Peyer's patch (tissue), 4 donors: ENCODE measurements around the gene KEL. TPM values are rescaled to one million over a fixed set of nuclear protein-coding genes. Genes with fewer than 3 reads are reported as not detected.

Experiments used
- DNase-seq, 3 donors: peaks; one replicate each; pipeline ENCODE4 v3.0.0-alpha.2; 2017 to 2019
- H3K27ac ChIP-seq, 4 donors: fragments of 200-600 bp; sonication (generic); one replicate each; pipeline ENCODE4 v1.5.1; 2016 to 2019
- H3K27me3 ChIP-seq, 2 donors: fragments of 200-600 bp; sonication (generic); one replicate each; pipeline ENCODE4 v1.5.1; 2019
- H3K36me3 ChIP-seq, 3 donors: fragments of 200-600 bp; sonication (generic); one replicate each; pipeline ENCODE4 v1.5.1; 2016 to 2019
- H3K4me1 ChIP-seq, 4 donors: fragments of 200-600 bp; sonication (generic); one replicate each; pipeline ENCODE4 v1.5.1; 2016 to 2019
- H3K4me3 ChIP-seq, 4 donors: fragments of 200-600 bp; sonication (generic); 1 replicate in 3 of 4; 2 replicates in 1 of 4; pipeline ENCODE4 v1.5.1; 2016 to 2019; ENCODE audit warnings: mild to moderate bottlenecking in 1 of 4
- H3K9me3 ChIP-seq, 4 donors: fragments of 200-600 bp; sonication (generic); one replicate each; pipeline ENCODE4 v1.5.1; 2016 to 2019; ENCODE audit warnings: mild to moderate bottlenecking in 1 of 4
- POLR2A ChIP-seq, 2 donors: fragments of 450-650 bp; IDR thresholded peaks; one replicate each; pipeline ENCODE4 v1.5.1; 2017; ENCODE audit warnings: antibody characterized with exemption in 2 of 2, mild to moderate bottlenecking in 2 of 2, moderate library complexity in 2 of 2
- total RNA-seq, 4 donors: library from RNA; depleted of rRNA; stranded (reverse); fragments of >200 nt; gene quantifications; one replicate each; pipeline ENCODE4 v1.1.0, GENCODE V29; 2016
- TF ChIP-seq, protein P1 (sequence below), 6 experiments: fragments of 450-650 bp in 4 of 6; fragments of 200-600 bp in 2 of 6; sonication (generic) in 1 of 6; IDR thresholded peaks; one replicate each; pipeline ENCODE4 v1.5.1; 2017 to 2019; ENCODE audit warnings: antibody characterized with exemption in 6 of 6, mild to moderate bottlenecking in 3 of 6, moderate library complexity in 1 of 6

KEL gene
- total RNA-seq, 4 donors from 2014 or later, result not detected

DNA sequence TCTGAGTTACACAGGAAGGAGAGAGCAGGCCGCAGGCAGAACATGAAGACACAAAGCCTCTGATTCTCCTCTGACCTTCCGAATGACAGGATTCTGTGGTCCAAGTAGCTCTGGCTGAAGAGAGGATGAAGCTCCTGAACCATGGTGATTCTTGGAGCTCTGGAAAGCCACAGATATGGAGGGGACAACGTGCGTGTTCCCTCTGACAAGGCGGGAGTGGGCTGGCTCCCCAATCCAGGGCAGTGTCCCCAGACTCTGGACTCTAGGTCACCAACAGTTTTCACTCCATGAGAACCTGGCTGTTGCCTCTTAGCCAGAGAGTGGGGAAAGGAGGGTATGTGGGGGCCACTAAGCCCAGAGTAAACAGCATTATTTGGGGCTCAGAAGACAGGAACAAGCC lies 69.2 kb downstream of the KEL start:
- no peak for TF ChIP-seq POLR2A (IDR thresholded peaks at IDR 0.05)
- TF ChIP-seq, protein P1, sequence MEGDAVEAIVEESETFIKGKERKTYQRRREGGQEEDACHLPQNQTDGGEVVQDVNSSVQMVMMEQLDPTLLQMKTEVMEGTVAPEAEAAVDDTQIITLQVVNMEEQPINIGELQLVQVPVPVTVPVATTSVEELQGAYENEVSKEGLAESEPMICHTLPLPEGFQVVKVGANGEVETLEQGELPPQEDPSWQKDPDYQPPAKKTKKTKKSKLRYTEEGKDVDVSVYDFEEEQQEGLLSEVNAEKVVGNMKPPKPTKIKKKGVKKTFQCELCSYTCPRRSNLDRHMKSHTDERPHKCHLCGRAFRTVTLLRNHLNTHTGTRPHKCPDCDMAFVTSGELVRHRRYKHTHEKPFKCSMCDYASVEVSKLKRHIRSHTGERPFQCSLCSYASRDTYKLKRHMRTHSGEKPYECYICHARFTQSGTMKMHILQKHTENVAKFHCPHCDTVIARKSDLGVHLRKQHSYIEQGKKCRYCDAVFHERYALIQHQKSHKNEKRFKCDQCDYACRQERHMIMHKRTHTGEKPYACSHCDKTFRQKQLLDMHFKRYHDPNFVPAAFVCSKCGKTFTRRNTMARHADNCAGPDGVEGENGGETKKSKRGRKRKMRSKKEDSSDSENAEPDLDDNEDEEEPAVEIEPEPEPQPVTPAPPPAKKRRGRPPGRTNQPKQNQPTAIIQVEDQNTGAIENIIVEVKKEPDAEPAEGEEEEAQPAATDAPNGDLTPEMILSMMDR (IDR thresholded peaks at IDR 0.05), result no peak
- H3K27me3 ChIP-seq, result no peaks in the 10 kb centered on the region
- DNase-seq, result no peak
- H3K36me3 ChIP-seq, result no peaks in the 10 kb centered on the region
- no peaks in the 10 kb centered on the region for H3K9me3 ChIP-seq
- H3K4me3 ChIP-seq, result no peak overlapping the region
- no peak overlapping the region for H3K27ac ChIP-seq
- no peaks in the 10 kb centered on the region for H3K4me1 ChIP-seq

DNA sequence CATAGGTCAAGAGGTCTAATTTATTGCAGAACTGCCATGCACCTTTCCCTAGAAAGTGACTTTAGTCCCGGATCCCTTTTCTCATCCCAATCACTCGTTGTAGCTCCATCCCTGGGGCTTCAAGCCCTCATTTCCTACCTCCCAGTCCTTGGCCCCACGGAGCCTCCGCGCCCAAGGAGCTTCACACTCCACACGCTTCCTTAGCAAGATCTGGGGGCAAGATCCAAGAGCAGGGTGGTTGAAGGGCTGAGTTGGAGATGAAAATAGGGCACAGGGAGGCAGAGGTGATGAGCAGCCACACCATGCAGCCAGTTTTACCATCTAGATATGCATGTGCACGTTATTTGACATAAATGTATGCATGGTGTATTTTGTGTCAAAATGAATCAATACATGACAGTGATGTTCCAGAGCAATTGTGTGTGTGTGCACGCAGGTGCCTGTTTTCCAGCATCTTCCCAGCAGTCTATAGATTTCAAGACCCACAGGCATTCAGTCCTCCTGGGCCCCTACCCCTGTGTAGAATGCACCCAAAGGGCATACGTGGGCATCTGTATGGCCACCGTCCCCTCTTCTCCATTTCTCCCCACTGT lies 70.6 kb downstream of the KEL start:
- H3K4me3 ChIP-seq, result no peak overlapping the region

More for the DNA sequence above, 70.6 kb downstream of the KEL start:
- Histone ChIP-seq H3K4me1 (no peaks in the 10 kb centered on the region), H3K27me3 (no peaks in the 10 kb centered on the region), H3K36me3 (no peaks in the 10 kb centered on the region), H3K9me3 (no peaks in the 10 kb centered on the region), H3K27ac (no peak overlapping the region)
- TF ChIP-seq, protein P1 (IDR thresholded peaks at IDR 0.05), result no peak
- TF ChIP-seq POLR2A (IDR thresholded peaks at IDR 0.05), result no peak
- no peak for DNase-seq

Other genes with a start within 250 kb of the KEL start
- gene PRSS1, start 212.9 kb downstream of the KEL start, total RNA-seq, result not detected
- gene PRSS2, start 191.4 kb downstream of the KEL start, total RNA-seq, result 100 to 1,000 TPM in 3 of 4 donors, 10 to 100 TPM in 1; 29.7 to 243 (median 208) TPM
- gene EPHB6, start 107.3 kb downstream of the KEL start, total RNA-seq, result 10 to 100 TPM in 1 of 4 donors, 1 to 10 TPM in 2, under 1 TPM in 1; 0.53 to 19.0 (median 5.5) TPM
- gene TRPV6, start 76.6 kb downstream of the KEL start, total RNA-seq, result 1 to 10 TPM in 1 of 4 donors, under 1 TPM in 3; 0.19 to 2.5 (median 0.82) TPM
- under 1 TPM in 1 of 4 donors, not detected in 3; 0.83 TPM for gene TRPV5, start 28.6 kb downstream of the KEL start, total RNA-seq
- not detected for gene LLCFC1, start 22.9 kb downstream of the KEL start, total RNA-seq
- not detected for gene OR9A2, start 64.8 kb upstream of the KEL start, total RNA-seq
- gene OR6V1, start 90.0 kb upstream of the KEL start, total RNA-seq, result not detected
- gene PIP, start 169.7 kb upstream of the KEL start, total RNA-seq, result not detected
- gene TAS2R39, start 221.1 kb upstream of the KEL start, total RNA-seq, result not detected